Left lung (tissue), 10 donors: Measurements from ENCODE around the gene TUSC2. TPM values are rescaled to one million over a fixed set of nuclear protein-coding genes. Genes with fewer than 3 reads are reported as not detected.

Experiments used
- ATAC-seq: fragments of 200-7000 bp; cut with Tn5 transposase; one replicate; pipeline ENCODE4 v1.9.1; 2020; ENCODE audit warnings: moderate library complexity
- DNase-seq, 4 donors: peaks; one replicate each; pipeline ENCODE4 v3.0.0-alpha.2; 2013 to 2020
- H3K27ac ChIP-seq, 2 donors: fragments of 200-600 bp; sonication (generic) in 1 of 2; one replicate each; pipeline versions ENCODE4 v1.5.0 to v1.8.0; 2020 to 2021
- H3K27me3 ChIP-seq, 2 donors: fragments of 200-600 bp; sonication (generic) in 1 of 2; one replicate each; pipeline versions ENCODE4 v1.5.0 to v1.8.0; 2020 to 2021
- H3K36me3 ChIP-seq, 2 donors: fragments of 200-600 bp; sonication (generic) in 1 of 2; one replicate each; pipeline versions ENCODE4 v1.5.0 to v1.8.0; 2020 to 2021
- H3K4me1 ChIP-seq, 2 donors: fragments of 200-600 bp; one replicate each; pipeline ENCODE4 v1.8.0; 2021
- H3K4me3 ChIP-seq, 2 donors: fragments of 200-600 bp; sonication (generic) in 1 of 2; one replicate each; pipeline versions ENCODE4 v1.5.0 to v1.8.0; 2020 to 2021; ENCODE audit warnings: mild to moderate bottlenecking in 1 of 2
- H3K9me3 ChIP-seq, 2 donors: fragments of 200-600 bp; sonication (generic) in 1 of 2; one replicate each; pipeline versions ENCODE4 v1.5.0 to v1.8.0; 2020 to 2021
- intact Hi-C, 2 donors: fragments of 100-400 bp; cut with DNase I; formaldehyde crosslinking; loops; one replicate each; pipeline versions ENCODE4 v1.11.2 to v1.14.2; 2022
- polyA plus RNA-seq, 6 donors: library from polyadenylated mRNA; unstranded; fragments of 120-200 nt; gene quantifications; one replicate each; pipeline ENCODE4 v1.2.1, GENCODE V29; 2013; ENCODE audit not compliant: insufficient read length in 6 of 6
- total RNA-seq, 2 donors: library from RNA; stranded (reverse); fragmentation: NEBNext Ultra II Directional; extraction: Animal tissue kit (Norgen Biotek cat#: 25700); gene quantifications; one replicate each; pipeline ENCODE4 v1.2.1, GENCODE V29; 2021
- TF ChIP-seq, protein P1 (sequence below), 2 donors: fragments of 200-600 bp; sonication (generic) in 1 of 2; IDR thresholded peaks; one replicate each; pipeline versions ENCODE4 v1.5.0 to v1.8.0; 2021; ENCODE audit warnings: antibody characterized with exemption in 2 of 2
- donor health status: DM: no; HTN: yes; CAD: no.
- donor health status: DM: no; HTN: no; CAD: no.

Gene TUSC2
- total and polyA plus RNA-seq, 8 donors = 15.2 to 29.6 (median 18.8) TPM

- Histone ChIP-seq H3K4me3 (peak overlapping the region; percentile 59 to 81), H3K27ac (peak overlapping the region; percentile 94 to 98), H3K36me3 (no peaks in the 10 kb centered on the region), H3K27me3 (no peaks in the 10 kb centered on the region), H3K9me3 (no peaks in the 10 kb centered on the region), H3K4me1 (peaks cover 22 to 65% of the 10 kb centered on the region in 2 donors)
- ATAC-seq = no peak
- intact Hi-C loops = no loop called here
- TF ChIP-seq, protein P1, sequence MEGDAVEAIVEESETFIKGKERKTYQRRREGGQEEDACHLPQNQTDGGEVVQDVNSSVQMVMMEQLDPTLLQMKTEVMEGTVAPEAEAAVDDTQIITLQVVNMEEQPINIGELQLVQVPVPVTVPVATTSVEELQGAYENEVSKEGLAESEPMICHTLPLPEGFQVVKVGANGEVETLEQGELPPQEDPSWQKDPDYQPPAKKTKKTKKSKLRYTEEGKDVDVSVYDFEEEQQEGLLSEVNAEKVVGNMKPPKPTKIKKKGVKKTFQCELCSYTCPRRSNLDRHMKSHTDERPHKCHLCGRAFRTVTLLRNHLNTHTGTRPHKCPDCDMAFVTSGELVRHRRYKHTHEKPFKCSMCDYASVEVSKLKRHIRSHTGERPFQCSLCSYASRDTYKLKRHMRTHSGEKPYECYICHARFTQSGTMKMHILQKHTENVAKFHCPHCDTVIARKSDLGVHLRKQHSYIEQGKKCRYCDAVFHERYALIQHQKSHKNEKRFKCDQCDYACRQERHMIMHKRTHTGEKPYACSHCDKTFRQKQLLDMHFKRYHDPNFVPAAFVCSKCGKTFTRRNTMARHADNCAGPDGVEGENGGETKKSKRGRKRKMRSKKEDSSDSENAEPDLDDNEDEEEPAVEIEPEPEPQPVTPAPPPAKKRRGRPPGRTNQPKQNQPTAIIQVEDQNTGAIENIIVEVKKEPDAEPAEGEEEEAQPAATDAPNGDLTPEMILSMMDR (IDR thresholded peaks at IDR 0.05) = no peak
- DNase-seq = peak in 1 of 4 donors; percentile 75
Observed at GRCh38 chr3:50341537-50341936, 13.5 kb upstream of the TUSC2 start.

GRCh38 chr3:50340448-50341329 lies 12.7 kb upstream of the TUSC2 start, which contains the start of gene RASSF1:
TSS of gene RASSF1 (minus strand) at chr3:50340836. CDS start at chr3:50340805, 31 bp downstream.
- ATAC-seq (peak; percentile 58), DNase-seq (peak; percentile 47 to 95 (median 80))
- no peaks in the 10 kb centered on the region for H3K36me3 ChIP-seq
- intact Hi-C loops = no loop called here
- peaks cover 29 to 65% of the 10 kb centered on the region in 2 donors for H3K4me1 ChIP-seq
- H3K27ac ChIP-seq = peak within 1 kb of the TSS; percentile 94 to 98
- H3K9me3 ChIP-seq = no peaks in the 10 kb centered on the region
- TF ChIP-seq, protein P1 (IDR thresholded peaks at IDR 0.05) = no peak
- H3K27me3 ChIP-seq = no peaks in the 10 kb centered on the region
- H3K4me3 ChIP-seq = peak within 1 kb of the TSS; percentile 59 to 81

DNA sequence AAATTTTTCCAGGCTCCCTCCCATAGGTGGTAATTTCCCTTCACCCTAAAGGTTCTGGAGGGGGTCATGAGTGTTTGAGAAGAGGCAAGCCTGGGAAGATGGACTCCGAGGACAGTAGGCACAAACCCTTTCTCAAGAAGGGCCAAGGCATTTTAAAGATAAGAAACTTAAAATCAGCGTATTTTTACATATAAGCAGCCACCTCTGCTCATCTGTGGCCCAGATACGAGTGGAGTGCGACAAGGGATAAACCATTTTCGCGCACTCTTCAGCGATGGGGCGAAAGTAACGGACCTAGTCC lies 12.1 kb upstream of the TUSC2 start:
- Histone ChIP-seq H3K4me3 (peak overlapping the region; percentile 59 to 81), H3K36me3 (no peaks in the 10 kb centered on the region), H3K27me3 (no peaks in the 10 kb centered on the region), H3K27ac (peak overlapping the region; percentile 94 to 98), H3K4me1 (peaks cover 29 to 65% of the 10 kb centered on the region in 2 donors), H3K9me3 (no peaks in the 10 kb centered on the region)
- DNase-seq (no peak), ATAC-seq (no peak)
- intact Hi-C loops = no loop called here
- TF ChIP-seq, protein P1 (IDR thresholded peaks at IDR 0.05) = no peak

DNA sequence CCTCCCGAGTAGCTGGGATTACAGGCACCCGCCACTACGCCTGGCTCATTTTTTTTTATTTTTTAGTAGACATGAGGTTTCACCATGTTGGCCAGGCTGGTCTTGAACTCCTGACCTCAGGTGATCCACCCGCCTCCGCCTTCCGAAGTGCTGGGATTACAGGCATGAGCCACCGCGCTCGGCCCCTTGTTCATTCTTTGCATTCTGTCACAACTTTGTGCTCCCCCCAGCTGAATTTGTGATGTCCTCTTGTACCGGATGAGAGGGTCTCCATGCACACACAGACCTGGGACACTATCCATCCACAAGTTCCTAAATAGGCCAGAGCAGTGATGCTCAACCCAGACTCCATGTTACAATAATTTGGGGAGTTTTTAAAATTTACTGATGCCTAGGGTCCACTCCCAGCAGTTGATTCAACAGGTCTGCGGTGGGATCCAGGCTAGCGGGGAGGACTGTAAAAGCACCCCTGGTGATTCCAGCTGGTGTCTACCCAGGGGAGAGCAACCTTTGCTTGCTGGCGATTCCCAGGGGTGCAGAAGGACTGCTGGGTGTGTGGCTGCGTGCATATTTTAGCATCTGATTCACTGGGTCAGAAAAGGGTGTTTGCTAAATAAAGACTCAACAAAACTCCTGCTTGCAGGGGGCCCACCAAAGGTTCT lies 11.6 kb upstream of the TUSC2 start:
- H3K4me3 ChIP-seq = peak overlapping the region; percentile 59 to 81
- no peaks in the 10 kb centered on the region for H3K9me3 ChIP-seq
- TF ChIP-seq, protein P1 (IDR thresholded peaks at IDR 0.05) = no peak
- H3K4me1 ChIP-seq = peaks cover 28 to 66% of the 10 kb centered on the region in 2 donors
- no peaks in the 10 kb centered on the region for H3K36me3 ChIP-seq
- H3K27ac ChIP-seq = peak overlapping the region; percentile 94 to 98
- intact Hi-C loops = no loop called here
- ATAC-seq (no peak), DNase-seq (no peak)
- no peaks in the 10 kb centered on the region for H3K27me3 ChIP-seq

- TF ChIP-seq, protein P1 (IDR thresholded peaks at IDR 0.05) = no peak
- no peak for DNase-seq
- intact Hi-C loops = no loop called here
- Histone ChIP-seq H3K27me3 (no peaks in the 10 kb centered on the region), H3K9me3 (no peaks in the 10 kb centered on the region), H3K36me3 (no peaks in the 10 kb centered on the region), H3K27ac (peak overlapping the region; percentile 94 to 98), H3K4me3 (peak overlapping the region in 1 of 2 donors; percentile 81), H3K4me1 (peaks cover 35 to 73% of the 10 kb centered on the region in 2 donors)
- no peak for ATAC-seq
Observed at GRCh38 chr3:50338965-50339364, 10.9 kb upstream of the TUSC2 start.
